Stimulated activated CD4-positive, alpha-beta T cell treated with anti-CD3 and anti-CD28 coated beads, Interleukin-1b, Interleukin-23, amount 100 ng/mL, for 48 hours (primary cell): ENCODE measurements around the gene KIAA1958.
"Not testable (repeated sequence)": the region's sequence is repeated elsewhere in the genome, so short reads cannot be mapped to it uniquely, and the experiment has no call there.

ENCODE experiments used
- DNase-seq: peaks from one replicate; pipeline ENCODE4 v3.0.0-alpha.2; 2020

The KIAA1958 gene

DNA sequence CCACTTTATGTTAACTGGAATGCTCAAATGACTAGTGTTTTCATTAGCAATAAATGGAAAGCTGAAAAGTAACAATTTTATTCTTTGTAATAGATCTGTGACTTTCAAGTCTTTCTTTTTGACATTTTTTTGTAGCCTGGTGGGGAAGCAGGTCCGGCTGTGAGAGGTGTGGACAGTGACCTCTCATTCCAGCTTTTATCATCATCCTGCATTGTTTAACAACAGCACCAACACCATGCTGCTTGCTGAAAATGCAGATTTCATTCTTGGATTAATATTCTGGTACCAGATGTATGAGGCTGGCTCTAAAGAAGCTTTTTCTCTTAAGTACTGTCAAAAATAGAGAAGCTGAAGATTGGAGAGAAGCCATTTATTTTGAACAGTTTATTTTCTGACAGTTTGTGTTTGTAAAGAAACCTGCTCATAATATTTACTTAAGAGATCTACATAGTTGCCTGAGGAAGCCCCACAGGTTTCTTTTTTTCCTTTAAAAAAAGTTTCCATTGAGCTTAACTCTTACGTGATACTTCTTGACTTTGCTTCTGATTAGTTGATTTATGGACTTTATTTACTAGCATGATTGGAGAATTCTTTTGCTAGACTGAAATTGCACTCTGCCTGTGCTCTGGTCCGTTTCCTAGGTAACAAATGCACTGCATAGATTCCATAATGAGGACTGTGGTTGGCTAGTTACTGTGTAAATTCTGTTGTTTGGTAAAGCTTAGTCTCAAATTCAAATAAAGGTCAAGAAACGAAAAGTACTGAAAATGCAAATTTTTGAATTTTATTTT is 3.4 kb downstream of the KIAA1958 start:
- DNase-seq: no peak

DNA sequence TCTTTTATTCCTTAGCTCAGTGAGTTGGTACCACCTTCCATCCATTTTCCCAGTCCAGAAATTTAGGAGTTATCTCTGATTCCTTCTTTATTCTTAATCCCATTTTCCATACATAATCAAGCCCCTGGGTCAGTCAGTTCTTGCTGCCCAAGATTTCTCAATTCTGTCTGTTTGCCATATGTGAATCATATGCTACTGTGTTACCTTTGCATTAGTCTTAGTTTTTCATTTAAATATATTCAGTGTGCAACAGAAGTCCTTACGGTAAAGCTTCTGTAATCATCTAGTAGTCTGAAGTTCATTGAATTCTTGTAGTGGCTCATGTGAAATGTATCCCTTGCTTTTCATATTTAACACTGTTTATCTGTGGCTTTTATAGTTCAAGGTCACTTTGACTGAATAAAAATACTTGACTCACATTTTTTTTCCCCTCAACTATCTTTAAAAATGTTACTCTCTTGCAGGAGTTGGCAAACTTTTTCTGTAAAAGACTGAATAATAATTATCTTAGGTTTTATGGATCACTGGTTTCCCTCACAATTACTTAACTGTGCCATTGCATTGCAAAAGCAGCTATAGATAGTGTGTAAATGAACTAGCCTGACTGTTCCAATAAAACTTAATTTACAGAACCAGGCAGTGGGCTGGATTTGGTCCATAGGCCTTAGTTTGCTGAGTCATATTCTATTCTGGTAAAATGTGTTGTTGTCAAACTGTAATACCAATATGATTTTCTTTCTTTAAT is 6.9 kb downstream of the KIAA1958 start:
- DNase-seq: no peak

DNA sequence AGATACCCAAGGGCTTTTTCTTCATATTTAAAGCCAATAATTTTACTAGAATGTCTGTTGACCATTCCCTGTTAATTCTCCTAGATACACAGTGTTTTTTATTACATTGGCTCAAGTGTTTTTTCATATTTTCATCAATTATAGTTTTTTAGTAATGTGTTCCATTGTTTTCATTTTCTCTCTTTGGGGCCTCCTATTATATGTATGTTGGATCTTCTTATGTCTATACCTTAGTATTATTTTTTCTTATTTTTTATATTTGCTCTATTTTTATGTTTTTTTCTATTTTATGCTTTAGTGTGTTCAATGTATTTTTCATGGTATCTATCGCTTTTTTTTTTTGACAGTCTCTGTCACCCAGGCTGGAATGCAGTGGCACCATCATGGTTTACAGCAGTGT is 7.5 kb downstream of the KIAA1958 start:
- no peak for DNase-seq

DNA sequence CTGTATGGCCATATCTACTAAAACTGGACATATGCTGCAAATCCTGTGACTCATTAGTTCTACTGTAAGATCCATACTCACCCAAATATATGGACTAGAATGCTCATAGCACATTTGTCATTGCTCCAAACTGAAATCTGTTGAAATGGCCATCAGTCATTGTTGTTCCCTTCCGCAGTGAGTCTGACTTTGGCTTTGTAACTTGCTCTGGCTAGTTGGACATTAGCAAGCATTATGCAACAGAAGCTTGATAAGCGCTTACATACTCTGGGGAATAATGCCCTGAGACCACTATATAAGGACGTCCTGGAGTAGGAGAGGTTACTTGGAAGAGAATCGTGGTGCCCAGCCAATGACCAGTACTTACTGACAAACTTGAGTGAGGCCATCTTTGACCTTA is 9.0 kb downstream of the KIAA1958 start:
- no peak for DNase-seq

DNA sequence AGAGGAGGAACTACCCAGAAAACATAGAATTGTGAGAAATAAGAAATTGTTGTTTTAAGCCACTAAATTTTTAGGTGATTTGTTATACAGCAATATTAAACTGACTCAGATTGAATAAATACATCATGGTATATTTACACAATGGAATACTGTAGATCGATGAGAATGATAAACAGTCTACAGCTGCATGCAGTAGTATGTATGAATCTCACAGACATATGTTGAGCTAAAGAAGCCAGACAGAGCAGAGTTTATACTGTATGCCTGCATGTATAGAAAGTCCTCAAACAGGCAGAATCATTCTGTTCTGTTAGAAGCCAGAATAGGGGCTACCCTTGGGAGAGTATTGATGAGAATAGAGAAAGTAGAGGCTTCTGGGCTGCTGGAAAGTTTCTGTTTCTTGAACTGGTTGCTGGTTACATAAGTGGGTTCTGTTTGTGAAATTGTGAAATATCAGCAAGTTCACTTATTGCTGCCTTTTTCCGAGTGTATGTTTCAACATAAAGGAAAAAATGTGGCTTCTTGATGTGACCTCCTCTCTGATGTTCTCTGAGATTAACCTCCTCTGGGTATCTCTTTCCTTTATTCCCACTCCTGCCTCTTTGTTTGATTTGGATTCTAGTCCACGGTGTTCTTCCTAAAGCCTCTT is 9.6 kb downstream of the KIAA1958 start:
- DNase-seq: no peak

DNA sequence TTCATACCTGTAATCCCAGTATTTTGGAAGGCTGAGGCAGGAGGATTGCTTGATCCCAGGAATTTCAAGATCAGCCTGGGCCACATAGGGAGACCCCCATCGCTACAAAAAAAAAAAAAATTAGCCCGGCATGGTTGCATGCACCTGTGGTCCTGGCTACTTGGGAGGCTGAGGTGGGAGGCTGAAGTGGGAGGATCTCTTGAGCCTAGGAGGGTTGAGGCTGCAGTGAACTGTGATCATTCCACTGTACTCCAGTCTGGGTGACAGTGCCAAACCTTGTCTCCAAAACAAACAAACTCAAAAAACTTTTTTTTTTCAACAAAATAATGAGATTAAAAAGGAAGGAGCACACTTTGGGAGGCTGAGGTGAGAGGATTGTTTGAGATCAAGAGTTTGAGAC is 14.2 kb downstream of the KIAA1958 start:
- DNase-seq: no peak

DNA sequence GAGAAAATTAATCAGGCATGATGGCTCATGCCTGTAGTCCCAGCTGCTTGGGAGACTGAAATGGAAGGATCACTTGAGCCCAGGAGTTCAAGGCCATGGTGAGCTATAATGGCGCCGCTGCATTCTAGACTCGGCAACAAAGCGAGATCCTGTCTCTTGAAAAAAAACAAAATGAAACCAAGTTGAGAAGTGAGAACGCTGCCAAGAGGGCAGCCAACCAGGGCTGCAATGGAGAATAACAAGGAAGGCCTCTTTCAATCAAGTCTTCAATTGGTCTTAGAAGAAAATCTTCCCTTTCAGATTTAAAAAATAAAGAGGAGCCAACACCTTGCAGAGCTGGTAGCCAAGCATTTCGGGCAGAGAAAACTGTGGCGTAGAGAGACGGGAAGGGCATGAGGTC is 14.7 kb downstream of the KIAA1958 start:
- no peak for DNase-seq

DNA sequence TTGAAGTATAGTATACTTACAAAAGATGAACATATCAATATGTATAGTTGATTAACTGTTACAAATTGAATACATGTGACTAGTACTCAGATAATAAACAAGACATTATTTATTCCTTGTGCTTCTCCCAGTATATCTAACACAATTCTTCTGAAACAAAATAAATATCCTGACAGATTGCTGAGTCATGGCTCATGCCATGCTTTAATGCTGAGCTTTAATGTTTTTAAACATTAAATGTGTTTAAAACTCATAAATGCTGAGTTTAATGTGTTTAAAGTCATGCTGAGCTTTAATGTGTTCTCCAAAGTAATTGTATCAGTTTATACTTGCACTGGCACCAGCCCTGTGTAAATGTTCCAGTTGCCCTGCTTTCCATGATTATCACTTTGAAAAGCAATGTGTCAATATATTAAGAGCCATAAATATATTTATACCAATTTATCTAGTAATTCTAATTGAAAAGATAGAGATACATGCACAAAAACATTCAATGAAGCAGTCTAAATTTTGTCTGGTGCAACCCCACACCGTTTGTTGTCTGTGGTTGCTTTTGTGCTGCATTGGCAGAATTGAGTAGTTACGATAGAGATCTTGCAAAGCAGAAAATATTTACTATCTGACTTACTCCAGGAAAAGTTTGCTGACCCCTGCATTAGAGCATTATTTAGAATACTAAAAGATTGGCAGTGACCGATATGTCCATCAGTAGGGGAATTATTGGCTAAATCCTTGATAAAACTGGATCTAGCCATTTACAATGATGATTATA is 15.7 kb downstream of the KIAA1958 start:
- DNase-seq: no peak

DNA sequence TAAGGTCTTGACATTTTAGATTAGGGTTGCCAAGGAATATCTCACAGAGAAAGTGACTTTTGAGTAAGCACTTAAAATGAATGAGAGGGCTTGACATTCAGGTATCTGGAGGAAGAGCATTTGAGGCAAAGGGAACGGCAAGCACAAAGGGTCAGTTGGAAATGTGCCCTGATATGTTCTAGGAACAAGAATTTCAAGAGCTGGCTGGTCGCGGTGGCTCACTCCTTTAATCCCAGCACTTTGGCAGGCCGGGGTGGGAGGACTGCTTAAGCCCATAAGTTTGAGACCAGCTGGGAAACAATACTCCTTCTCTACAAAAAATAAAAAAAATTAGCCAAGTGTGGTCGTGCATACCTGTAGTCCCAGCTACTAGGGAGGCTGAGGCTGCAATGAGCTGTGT is 16.5 kb downstream of the KIAA1958 start:
- no peak for DNase-seq

DNA sequence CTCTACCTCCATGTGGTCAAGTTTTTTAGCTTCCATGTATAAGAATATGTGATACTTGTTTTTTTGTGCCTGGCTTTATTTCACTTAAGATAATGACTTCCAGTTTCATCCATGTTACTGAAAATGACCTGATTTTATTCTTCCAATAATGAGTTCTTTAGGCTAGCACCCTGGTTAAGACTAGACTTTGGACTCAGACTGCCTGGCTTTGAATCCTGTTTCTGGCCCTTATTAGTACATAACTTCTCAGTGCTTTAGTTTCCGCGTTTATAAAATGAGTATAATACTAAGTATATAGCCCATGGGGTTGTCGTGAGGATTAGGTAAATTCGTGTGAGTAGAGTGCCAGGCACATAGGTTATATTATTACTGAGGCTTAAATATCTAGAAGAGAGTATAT is 18.5 kb downstream of the KIAA1958 start:
- no peak for DNase-seq

DNA sequence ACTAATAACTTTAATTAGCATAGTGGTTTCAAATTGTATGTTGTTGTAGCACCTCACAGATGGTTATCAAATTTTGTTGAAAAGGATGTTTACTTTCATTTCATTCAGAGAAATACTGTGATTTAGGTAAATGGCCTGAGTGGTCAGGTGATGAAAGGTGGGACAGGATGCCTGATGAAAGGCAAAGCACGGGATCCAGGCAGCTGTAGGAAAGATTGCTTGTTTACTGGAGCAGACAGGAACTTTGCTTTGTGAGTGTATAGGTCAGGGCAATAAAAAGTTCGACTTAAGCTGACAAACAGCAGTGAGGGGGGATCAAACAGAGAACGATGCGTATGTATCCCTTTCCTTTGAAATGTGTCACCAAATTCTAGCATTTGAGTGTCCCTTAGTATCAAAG is 19.0 kb downstream of the KIAA1958 start:
- no peak for DNase-seq

DNA sequence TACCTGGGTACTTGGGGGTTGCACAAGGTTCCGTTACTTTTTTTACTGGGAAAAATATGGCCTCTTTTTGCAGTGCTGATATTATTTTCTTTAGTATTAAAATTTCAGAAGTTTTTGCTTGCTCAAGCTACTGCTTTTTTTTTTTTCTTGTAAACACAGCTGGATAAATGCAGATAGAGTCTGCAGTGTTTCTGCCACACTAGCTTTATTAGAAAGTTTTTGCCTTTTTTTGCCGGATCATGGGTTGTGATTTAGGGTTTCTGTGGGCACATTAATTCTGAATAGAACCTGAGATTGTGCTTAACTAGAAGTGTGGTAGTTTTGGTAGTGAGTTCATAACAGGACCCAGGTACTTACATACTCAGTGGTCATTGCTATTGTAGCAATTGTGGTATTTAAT is 19.9 kb downstream of the KIAA1958 start:
- no peak for DNase-seq

DNA sequence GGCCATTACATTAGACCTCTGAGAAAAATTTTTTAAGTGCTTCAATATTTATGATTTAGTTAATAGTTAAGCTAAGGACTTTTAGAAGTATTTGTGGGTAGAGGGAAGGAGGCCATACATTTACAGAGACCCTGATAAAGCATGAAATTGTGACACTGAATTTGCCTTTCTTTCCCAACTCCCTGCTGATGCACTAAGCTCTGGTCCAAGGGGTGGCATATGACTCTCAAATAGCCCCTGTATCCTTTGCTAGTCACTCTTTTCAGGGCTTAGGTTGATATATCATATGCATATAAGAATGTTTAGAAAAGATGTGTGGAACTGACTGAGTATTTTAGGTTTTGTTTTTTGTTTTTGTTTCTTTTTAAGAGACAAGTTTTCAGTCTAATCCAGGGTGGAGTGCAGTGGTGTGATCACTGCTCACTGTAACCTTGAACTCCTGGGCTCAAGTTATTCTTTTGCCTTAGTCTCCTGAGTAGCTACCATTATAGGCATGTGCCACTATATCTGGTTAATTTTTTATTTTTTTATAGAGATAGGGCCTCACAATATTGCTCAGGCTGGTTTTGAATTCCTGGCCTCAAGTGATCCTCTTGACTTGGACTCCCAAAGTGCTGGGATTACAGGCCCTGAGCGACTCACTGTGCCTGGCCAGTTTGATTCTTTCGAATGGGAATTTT is 20.5 kb downstream of the KIAA1958 start:
- no peak for DNase-seq

DNA sequence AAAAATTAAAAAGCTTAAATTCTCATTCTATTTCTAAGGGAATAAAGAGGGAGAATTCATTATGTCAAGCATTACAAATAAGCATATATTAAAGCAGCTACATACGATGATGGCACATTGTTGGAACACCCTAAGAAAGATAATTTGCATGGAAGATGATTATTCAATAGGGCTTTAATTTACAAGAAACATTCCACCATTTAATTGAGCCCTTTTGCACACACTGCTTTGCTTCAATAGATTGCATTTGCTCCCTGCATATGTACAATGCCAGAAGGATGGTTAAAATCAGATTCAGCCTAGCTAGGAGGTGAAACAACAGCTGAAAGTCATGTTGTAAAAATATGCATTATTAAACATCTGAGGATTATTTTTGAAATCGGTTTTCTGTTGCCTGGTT is 21.8 kb downstream of the KIAA1958 start:
- DNase-seq: no peak

DNA sequence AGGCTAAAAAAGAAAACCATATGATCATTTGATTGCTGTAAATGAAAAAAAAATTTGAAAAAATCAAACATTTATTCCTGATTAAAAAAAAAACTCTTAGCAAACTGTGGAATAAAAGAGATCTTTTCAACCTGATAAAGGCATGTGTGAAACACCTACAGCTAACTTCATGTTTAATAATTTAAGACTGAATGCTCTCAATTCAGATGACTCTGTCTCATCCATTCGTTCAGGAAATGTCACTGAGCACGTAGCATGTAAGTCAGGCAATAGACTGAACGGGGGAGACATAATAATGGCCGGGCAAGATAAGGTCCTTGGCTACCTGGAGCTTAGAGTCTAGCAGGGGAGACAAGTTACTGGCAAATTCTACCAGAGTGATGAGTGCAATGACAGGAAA is 25.8 kb downstream of the KIAA1958 start:
- not testable (repeated sequence) for DNase-seq

DNA sequence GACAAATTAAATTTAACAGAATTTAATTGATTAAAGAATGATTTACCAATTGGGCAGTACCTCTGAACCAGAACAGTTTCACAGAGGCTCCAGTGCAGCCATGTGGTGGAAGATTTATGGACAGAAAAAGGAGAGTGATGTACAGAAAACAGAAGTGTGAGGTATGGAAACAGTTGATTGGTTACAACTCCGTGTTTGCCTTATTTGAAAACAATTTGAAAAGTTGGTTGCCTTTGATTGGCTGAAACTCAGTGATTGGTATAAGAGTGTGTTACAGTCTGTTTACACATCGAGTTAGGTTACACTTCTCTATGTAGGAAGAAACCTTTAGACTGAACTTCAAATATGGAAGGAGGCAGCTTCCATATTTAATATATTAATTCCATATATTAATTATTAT is 30.1 kb downstream of the KIAA1958 start:
- DNase-seq: no peak

DNA sequence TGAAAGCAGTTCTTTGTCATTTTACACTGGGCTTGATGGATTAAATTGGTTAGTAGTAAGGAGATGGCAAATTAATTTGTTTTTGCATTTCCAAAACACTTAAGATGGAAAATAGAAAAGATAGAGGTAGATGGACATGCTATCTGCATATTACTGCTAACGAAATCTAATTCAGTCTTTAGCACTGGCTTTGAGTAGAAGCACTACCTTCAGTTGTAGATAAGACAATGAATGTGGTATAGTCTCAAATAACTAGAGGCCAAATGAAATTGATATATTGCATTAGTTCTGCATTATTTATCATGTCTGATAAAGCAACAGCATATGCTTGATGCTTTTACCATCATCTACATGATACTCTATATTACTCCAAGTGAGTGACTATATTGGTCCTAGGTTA is 33.4 kb downstream of the KIAA1958 start:
- no peak for DNase-seq

DNA sequence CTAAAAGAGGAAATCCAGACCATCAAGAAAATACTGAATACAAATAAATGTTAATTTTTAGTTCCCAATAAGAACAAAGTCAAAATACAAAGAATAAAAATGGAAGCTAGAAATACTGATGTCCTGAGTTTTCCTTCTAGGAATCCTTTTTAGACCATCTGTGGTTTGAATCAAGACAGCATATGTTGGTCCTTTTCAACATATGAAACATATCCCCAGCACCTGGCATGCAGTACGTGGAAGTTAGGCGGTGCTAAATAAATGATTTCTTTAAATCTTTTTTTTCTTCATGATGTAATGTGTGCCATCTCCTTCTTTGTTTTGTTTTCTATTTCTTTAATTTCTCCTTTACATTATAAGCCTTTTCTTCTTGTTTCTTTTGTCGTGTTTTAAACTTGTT is 34.0 kb downstream of the KIAA1958 start:
- no peak for DNase-seq

DNA sequence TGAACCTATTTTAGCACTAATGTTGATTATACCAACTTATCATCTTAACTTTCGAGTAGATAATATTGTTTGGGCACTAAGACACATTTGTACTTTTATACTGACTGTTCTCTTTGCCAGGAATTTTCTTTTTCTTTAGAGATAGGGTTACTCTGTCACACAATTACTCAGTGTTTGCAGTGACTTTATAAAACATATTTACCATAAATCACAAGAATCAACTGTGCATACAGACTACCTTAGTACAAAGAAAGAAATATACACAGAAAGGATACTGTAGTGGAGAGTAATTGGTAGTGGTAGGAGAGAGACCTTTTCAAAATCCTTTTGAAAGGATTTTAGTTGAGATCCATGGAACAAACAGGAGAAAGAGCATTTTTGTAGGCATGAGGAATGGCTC is 40.3 kb downstream of the KIAA1958 start:
- DNase-seq: no peak

DNA sequence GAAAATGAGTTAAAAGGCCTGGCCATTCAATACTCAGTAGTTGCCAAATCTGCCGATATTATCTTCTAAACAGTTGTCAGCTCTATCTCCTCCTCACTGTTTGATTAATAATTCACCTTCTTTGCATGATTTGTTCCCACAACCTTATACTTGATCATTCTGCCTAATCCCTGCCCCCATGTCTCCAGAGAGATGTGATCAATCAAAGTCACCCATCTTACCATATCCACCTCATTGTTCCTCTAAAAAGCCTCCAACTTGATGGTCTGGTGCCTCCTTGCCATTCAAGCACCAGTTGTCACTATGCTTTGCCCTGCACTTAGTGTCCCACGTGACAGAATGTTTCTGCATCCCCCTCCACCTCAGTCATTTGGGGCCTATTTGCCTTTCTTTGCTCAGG is 41.3 kb downstream of the KIAA1958 start:
- DNase-seq: no peak

DNA sequence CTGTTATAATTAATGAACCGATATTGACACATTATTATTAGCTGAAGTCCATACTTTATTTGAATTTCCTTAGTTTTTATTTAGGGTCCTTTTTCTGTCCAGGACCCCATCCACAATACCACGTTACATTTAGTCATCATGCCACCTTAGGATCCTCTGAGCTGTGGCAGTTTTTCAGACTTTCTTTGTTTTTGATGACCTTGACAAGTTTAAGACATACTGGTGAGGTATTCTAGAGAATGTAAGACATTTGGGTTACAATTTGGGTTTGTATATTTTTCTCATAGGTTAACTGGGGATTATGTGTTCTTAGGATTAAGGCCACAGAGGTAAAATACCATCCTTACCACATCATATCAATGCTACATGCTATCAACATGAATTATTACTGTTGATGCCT is 42.7 kb downstream of the KIAA1958 start:
- DNase-seq: no peak

DNA sequence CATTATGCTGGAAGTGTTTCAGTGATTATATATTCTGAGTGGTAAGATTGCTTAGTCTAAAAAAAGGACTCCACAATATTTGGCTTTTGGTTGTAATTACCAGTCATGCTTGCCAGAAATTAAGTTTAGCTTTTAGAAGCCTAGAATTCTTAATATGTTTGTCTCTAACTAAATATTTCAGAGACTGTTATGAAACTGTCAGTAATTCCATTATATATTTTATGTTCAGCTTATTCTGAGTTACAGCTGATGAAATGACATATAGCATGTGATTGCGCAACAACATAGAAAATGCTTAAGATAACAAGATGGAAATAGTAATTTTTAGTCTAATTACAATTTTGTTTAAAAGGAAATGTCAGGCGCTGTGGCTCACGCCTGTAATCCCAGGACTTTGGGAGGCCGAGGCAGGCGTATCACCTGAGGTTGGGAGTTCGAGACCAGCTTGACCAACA is 44.2 kb downstream of the KIAA1958 start:
- no peak for DNase-seq
